ENCODE data around the gene NEMF. TPM values are rescaled to one million over a fixed set of nuclear protein-coding genes. Genes with fewer than 3 reads are reported as not detected.

The NEMF gene
- total RNA-seq, 1 experiment from 2014 or later: 57.7 TPM

GRCh38 chr14:49879646-49880204, 27.1 kb upstream of the NEMF start:
- RAD21 ChIA-PET (ENCODE audit: low non-redundant PET in 1 of 2, low total read pairs in 2 of 2, uncharacterized antibody in 2 of 2, unreplicated experiment in 2 of 2): interaction anchor here (0.5 to 1.2 kb wide), 7 partner anchors 12 to 262 kb away, joined by 3 to 4 read pairs (median 3); partner anchors contain the start of gene NEMF (in 1 of the 2)
- no TSS peak for BruUV-seq (replicated peaks)
- no peaks in the 10 kb centered on the region for H3K9me2 ChIP-seq (ENCODE audit: insufficient read depth)
- no peaks in the 10 kb centered on the region for H3K9me3 ChIP-seq (ENCODE audit: control insufficient read depth in 1 of 2, insufficient read depth in 1 of 2, low read depth in 1 of 2, low read length in 2 of 2)
- peak overlapping the region; percentile 88 for H2AFZ ChIP-seq (ENCODE audit: low read depth, low read length, poor library complexity, severe bottlenecking)
- H3K4me3 ChIP-seq (replicated peaks in 1 of 2; ENCODE audit: low read depth in 1 of 2, low read length in 2 of 2): peak overlapping the region in 1 of 2 experiments; percentile 33; a peak in 2 of 4 replicates
- peak overlapping the region; percentile 67 for H3K4me2 ChIP-seq (ENCODE audit: low read length)
- intact Hi-C loops (cut with micrococcal nuclease): loop anchor here (1.0 kb wide), 2 partner anchors 13 to 226 kb away; no protein-coding TSS in a partner anchor
- POLR2A ChIA-PET: interaction anchor here (0.7 to 1.8 kb wide), 9 partner anchors 9 to 181 kb away, joined by 3 to 20 read pairs (median 5); partner anchors contain the start of gene ARF6
- DNase-seq (ENCODE audit: low read depth, low spot score) (peak; percentile 95), ATAC-seq (peak; percentile 89)
- peaks cover 27 to 63% of the 10 kb centered on the region in 2 experiments for H3K4me1 ChIP-seq (ENCODE audit: control insufficient read depth in 1 of 2, insufficient read depth in 2 of 2, low read length in 2 of 2)
- no peaks in the 10 kb centered on the region for H4K20me1 ChIP-seq (ENCODE audit: insufficient read depth)
- H3K27ac ChIP-seq (ENCODE audit: low read depth, low read length): peak overlapping the region; percentile 63
- no peaks in the 10 kb centered on the region for H3K27me3 ChIP-seq (ENCODE audit: insufficient read depth, low read length)
- H3K9ac ChIP-seq (ENCODE audit: low read length): peak overlapping the region; percentile 46
- CTCF ChIA-PET: interaction anchor here (0.6 to 2.1 kb wide), 19 partner anchors 9 to 232 kb away, joined by 3 to 30 read pairs (median 5); partner anchors contain the start of genes ARF6 and NEMF
- H3K36me3 ChIP-seq (ENCODE audit: control insufficient read depth in 1 of 2, insufficient read depth in 2 of 2, low read length in 2 of 2): no peaks in the 10 kb centered on the region
- H3K79me2 ChIP-seq (ENCODE audit: insufficient read depth, low read length): no peaks in the 10 kb centered on the region
- no peak for TF ChIP-seq SIN3A (IDR thresholded peaks at IDR 0.05; ENCODE audit: low read depth)
- no peak for TF ChIP-seq ZBTB33 (IDR thresholded peaks at IDR 0.05; ENCODE audit: extremely low read depth, insufficient replicate concordance, low read length)
- TF ChIP-seq REST (IDR thresholded peaks at IDR 0.05; ENCODE audit: low read depth): no peak
- TF ChIP-seq ELF1 (IDR thresholded peaks at IDR 0.05; ENCODE audit: borderline replicate concordance, low read depth): no peak
- TF ChIP-seq CBX3 (IDR thresholded peaks at IDR 0.05; ENCODE audit: low read depth): peak; percentile 89; the same call in 1 of the 2 replicates
- TF ChIP-seq YY1 (IDR thresholded peaks at IDR 0.05; ENCODE audit: extremely low read depth, insufficient replicate concordance, low read depth, low read length): peak; percentile 51
- TF ChIP-seq EGR1 (IDR thresholded peaks at IDR 0.05; ENCODE audit: low read depth): no peak; the same call in 1 of the 2 replicates
- TF ChIP-seq JUND (IDR thresholded peaks at IDR 0.05): peak; percentile 62
- TF ChIP-seq EZH2phosphoT487 (IDR thresholded peaks at IDR 0.05; ENCODE audit: borderline replicate concordance): no peak
- no peak for TF ChIP-seq POLR2A (IDR thresholded peaks at IDR 0.05; ENCODE audit: borderline replicate concordance, extremely low read depth, insufficient read depth, insufficient read length)
- no peak for TF ChIP-seq CEBPB (IDR thresholded peaks at IDR 0.05; ENCODE audit: low read depth)
- TF ChIP-seq SP1 (IDR thresholded peaks at IDR 0.05; ENCODE audit: low read depth): peak; percentile 53
- no peak for TF ChIP-seq SRF (IDR thresholded peaks at IDR 0.05; ENCODE audit: low read depth)
- TF ChIP-seq CTCF (IDR thresholded peaks at IDR 0.05 in 2 of 3, conservative IDR thresholded peaks at IDR 0.05 in 1 of 3; ENCODE audit: borderline replicate concordance in 1 of 3, insufficient read depth in 1 of 3, low read depth in 2 of 3, low read length in 2 of 3): peak; percentile 53 to 88 (median 79); a peak in 5 of 6 replicates
- TF ChIP-seq TCF7L2 (IDR thresholded peaks at IDR 0.05; ENCODE audit: borderline replicate concordance, extremely low read depth, insufficient read depth, insufficient read length): no peak
- TF ChIP-seq ZNF274 (IDR thresholded peaks at IDR 0.05; ENCODE audit: low read depth, low read length): no peak
- TF ChIP-seq POLR2AphosphoS5 (IDR thresholded peaks at IDR 0.05; ENCODE audit: low read depth, low read length): peak; percentile 44
- no peak for TF ChIP-seq ATF3 (IDR thresholded peaks at IDR 0.05)
- TF ChIP-seq RAD21 (IDR thresholded peaks at IDR 0.05; ENCODE audit: low read depth): peak; percentile 79
